Measurements from ENCODE around the gene KDELR3. TPM values are rescaled to one million over a fixed set of nuclear protein-coding genes. Genes with fewer than 3 reads are reported as not detected.

Gene KDELR3
- total and polyA plus RNA-seq, 4 donors, result 4.4 to 16.4 (median 8.8) TPM

GRCh38 chr22:38489561-38490145, 21.8 kb downstream of the KDELR3 start:
- no peak for ATAC-seq (ENCODE audit: insufficient read depth, low FRiP score)
- no peak for DNase-seq
- H3K27ac ChIP-seq (ENCODE audit: low read depth in 1 of 2, low read length in 1 of 2), result no peak overlapping the region
- no peak for TF ChIP-seq CTCF (IDR thresholded peaks at IDR 0.05; ENCODE audit: control extremely low read depth, extremely low read depth)
- no peaks in the 10 kb centered on the region for H3K9me3 ChIP-seq (ENCODE audit: control insufficient read depth in 4 of 4, insufficient read depth in 3 of 4, low read length in 3 of 4)
- no peaks in the 10 kb centered on the region for H3K27me3 ChIP-seq (ENCODE audit: control insufficient read depth in 3 of 3, insufficient read depth in 3 of 3, low read length in 2 of 3)
- H3K4me1 ChIP-seq (ENCODE audit: control insufficient read depth in 5 of 5, insufficient read depth in 5 of 5, low read length in 5 of 5), result peaks cover 0 to 5% (median 0%) of the 10 kb centered on the region in 5 donors
- H3K4me3 ChIP-seq, result no peak overlapping the region
- WGBS, 2 donors, result 86 to 92% methylated on average over 7 of the region's 7 CpGs
- H3K9ac ChIP-seq (ENCODE audit: insufficient read depth in 1 of 2, low read length in 2 of 2), result no peak overlapping the region
- H3K36me3 ChIP-seq (ENCODE audit: control insufficient read depth in 4 of 4, insufficient read depth in 4 of 4, low read length in 4 of 4), result peaks cover 42 to 87% (median 69%) of the 10 kb centered on the region in 4 donors

- WGBS, 2 donors, result 45 to 56% methylated on average over 2 of the region's 2 CpGs
- no peaks in the 10 kb centered on the region for H3K9me3 ChIP-seq (ENCODE audit: control insufficient read depth in 4 of 4, insufficient read depth in 3 of 4, low read length in 3 of 4)
- no peaks in the 10 kb centered on the region for H3K27me3 ChIP-seq (ENCODE audit: control insufficient read depth in 3 of 3, insufficient read depth in 3 of 3, low read length in 2 of 3)
- no peak overlapping the region for H3K4me3 ChIP-seq
- DNase-seq (no peak), ATAC-seq (ENCODE audit: insufficient read depth, low FRiP score) (no peak)
- peak overlapping the region in 1 of 2 donors; percentile 48 for H3K27ac ChIP-seq (ENCODE audit: low read depth in 1 of 2, low read length in 1 of 2)
- no peak overlapping the region for H3K9ac ChIP-seq (ENCODE audit: insufficient read depth in 1 of 2, low read length in 2 of 2)
- no peak for TF ChIP-seq CTCF (IDR thresholded peaks at IDR 0.05; ENCODE audit: control extremely low read depth, extremely low read depth)
- peaks cover 49 to 87% (median 69%) of the 10 kb centered on the region in 4 donors for H3K36me3 ChIP-seq (ENCODE audit: control insufficient read depth in 4 of 4, insufficient read depth in 4 of 4, low read length in 4 of 4)
- peaks cover 0 to 5% (median 0%) of the 10 kb centered on the region in 5 donors for H3K4me1 ChIP-seq (ENCODE audit: control insufficient read depth in 5 of 5, insufficient read depth in 5 of 5, low read length in 5 of 5)
Measured at GRCh38 chr22:38490475-38490874, 22.6 kb downstream of the KDELR3 start.

GRCh38 chr22:38490915-38491314, 23.0 kb downstream of the KDELR3 start:
- Histone ChIP-seq H3K27me3 (ENCODE audit: control insufficient read depth in 3 of 3, insufficient read depth in 3 of 3, low read length in 2 of 3) (no peaks in the 10 kb centered on the region), H3K4me1 (ENCODE audit: control insufficient read depth in 5 of 5, insufficient read depth in 5 of 5, low read length in 5 of 5) (peaks cover 0 to 5% (median 0%) of the 10 kb centered on the region in 5 donors), H3K4me3 (no peak overlapping the region), H3K9me3 (ENCODE audit: control insufficient read depth in 4 of 4, insufficient read depth in 3 of 4, low read length in 3 of 4) (no peaks in the 10 kb centered on the region), H3K27ac (ENCODE audit: low read depth in 1 of 2, low read length in 1 of 2) (peak overlapping the region; percentile 10 to 48), H3K9ac (ENCODE audit: insufficient read depth in 1 of 2, low read length in 2 of 2) (no peak overlapping the region), H3K36me3 (ENCODE audit: control insufficient read depth in 4 of 4, insufficient read depth in 4 of 4, low read length in 4 of 4) (peaks cover 49 to 88% (median 71%) of the 10 kb centered on the region in 4 donors)
- ATAC-seq (ENCODE audit: insufficient read depth, low FRiP score) (no peak), DNase-seq (peak; percentile 47 to 75 (median 72))
- 42 to 55% methylated on average over 1 of the region's 1 CpG for WGBS, 2 donors
- TF ChIP-seq CTCF (IDR thresholded peaks at IDR 0.05; ENCODE audit: control extremely low read depth, extremely low read depth), result no peak

Data from lung (tissue), 12 donors.